HEK293T (cell line): ENCODE results near the gene EIF5.

Experiments
- ARNT ChIP-seq: fragments of 450-650 bp; IDR thresholded peaks from 2 replicates; pipeline ENCODE4 v1.6.1; 2017; ENCODE audit warnings: mild to moderate bottlenecking
- BHLHE40 ChIP-seq: fragments of 450-650 bp; IDR thresholded peaks from 2 replicates; pipeline ENCODE4 v1.6.1; 2016; ENCODE audit warnings: mild to moderate bottlenecking, moderate library complexity, borderline replicate concordance
- FOXK2 ChIP-seq: fragments of 450-650 bp; IDR thresholded peaks from 2 replicates; pipeline ENCODE4 v1.6.1; 2016; ENCODE audit warnings: mild to moderate bottlenecking
- FOXM1 ChIP-seq: fragments of 450-650 bp; IDR thresholded peaks from 2 replicates; pipeline ENCODE4 v1.6.1; 2017; ENCODE audit warnings: mild to moderate bottlenecking, borderline replicate concordance
- NFRKB ChIP-seq: fragments of 450-650 bp; IDR thresholded peaks from 2 replicates; pipeline ENCODE4 v1.6.1; 2016; ENCODE audit warnings: mild to moderate bottlenecking, moderate library complexity
- SP1 ChIP-seq: fragments of 450-650 bp; IDR thresholded peaks from 2 replicates; pipeline ENCODE4 v1.6.1; 2017
- SUZ12 ChIP-seq: fragments of 450-650 bp; IDR thresholded peaks from 2 replicates; pipeline ENCODE4 v1.6.1; 2016; ENCODE audit warnings: mild to moderate bottlenecking
- TARDBP ChIP-seq: fragments of 450-650 bp; IDR thresholded peaks from 2 replicates; pipeline ENCODE4 v1.6.1; 2016
- ZNF384 ChIP-seq: fragments of 450-650 bp; IDR thresholded peaks from 2 replicates; pipeline ENCODE4 v1.6.1; 2016
- TF ChIP-seq, protein P1 (sequence below): fragments of 450-650 bp; IDR thresholded peaks from 2 replicates; pipeline ENCODE4 v1.6.1; 2016

DNA sequence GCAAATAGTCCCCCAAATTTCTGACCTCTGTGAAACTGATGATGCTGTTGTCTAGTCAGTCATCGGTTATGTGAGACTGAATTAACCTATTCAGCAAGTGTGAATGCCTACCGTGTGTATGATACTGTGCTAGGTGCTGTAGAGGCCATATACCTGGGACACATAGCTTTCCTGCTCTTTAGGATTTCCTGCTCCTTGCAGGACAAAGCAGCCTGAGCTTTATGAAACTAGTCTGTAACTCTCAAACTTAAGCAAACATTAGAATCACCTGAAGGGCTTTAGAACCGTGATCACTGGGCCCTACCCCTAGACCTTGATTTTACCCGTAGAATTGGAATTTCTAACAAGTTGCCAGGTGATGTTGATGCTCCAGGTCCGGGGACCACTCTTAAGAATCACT is 58.1 kb downstream of the EIF5 start:
- TF ChIP-seq ZNF384: no peak
- TF ChIP-seq SP1: no peak
- TF ChIP-seq, protein P1, sequence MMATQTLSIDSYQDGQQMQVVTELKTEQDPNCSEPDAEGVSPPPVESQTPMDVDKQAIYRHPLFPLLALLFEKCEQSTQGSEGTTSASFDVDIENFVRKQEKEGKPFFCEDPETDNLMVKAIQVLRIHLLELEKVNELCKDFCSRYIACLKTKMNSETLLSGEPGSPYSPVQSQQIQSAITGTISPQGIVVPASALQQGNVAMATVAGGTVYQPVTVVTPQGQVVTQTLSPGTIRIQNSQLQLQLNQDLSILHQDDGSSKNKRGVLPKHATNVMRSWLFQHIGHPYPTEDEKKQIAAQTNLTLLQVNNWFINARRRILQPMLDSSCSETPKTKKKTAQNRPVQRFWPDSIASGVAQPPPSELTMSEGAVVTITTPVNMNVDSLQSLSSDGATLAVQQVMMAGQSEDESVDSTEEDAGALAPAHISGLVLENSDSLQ: no peak
- TF ChIP-seq BHLHE40: no peak
- TF ChIP-seq FOXM1: no peak
- no peak for TF ChIP-seq SUZ12
- no peak for TF ChIP-seq FOXK2
- TF ChIP-seq TARDBP: no peak
- no peak for TF ChIP-seq NFRKB
- TF ChIP-seq ARNT: no peak
